Left lung (tissue), 10 donors: ENCODE data around the gene SPACDR. TPM values are rescaled to one million over a fixed set of nuclear protein-coding genes. Genes with fewer than 3 reads are reported as not detected.
"Not testable (repeated sequence)": the region's sequence is repeated elsewhere in the genome, so short reads cannot be mapped to it uniquely, and the experiment has no call there.

Source experiments
- ATAC-seq: fragments of 200-7000 bp; cut with Tn5 transposase; one replicate; pipeline ENCODE4 v1.9.1; 2020; ENCODE audit warnings: moderate library complexity
- DNase-seq, 4 donors: peaks; one replicate each; pipeline ENCODE4 v3.0.0-alpha.2; 2013 to 2020
- H3K27ac ChIP-seq, 2 donors: fragments of 200-600 bp; sonication (generic) in 1 of 2; one replicate each; pipeline versions ENCODE4 v1.5.0 to v1.8.0; 2020 to 2021
- H3K27me3 ChIP-seq, 2 donors: fragments of 200-600 bp; sonication (generic) in 1 of 2; one replicate each; pipeline versions ENCODE4 v1.5.0 to v1.8.0; 2020 to 2021
- H3K36me3 ChIP-seq, 2 donors: fragments of 200-600 bp; sonication (generic) in 1 of 2; one replicate each; pipeline versions ENCODE4 v1.5.0 to v1.8.0; 2020 to 2021
- H3K4me1 ChIP-seq, 2 donors: fragments of 200-600 bp; one replicate each; pipeline ENCODE4 v1.8.0; 2021
- H3K4me3 ChIP-seq, 2 donors: fragments of 200-600 bp; sonication (generic) in 1 of 2; one replicate each; pipeline versions ENCODE4 v1.5.0 to v1.8.0; 2020 to 2021; ENCODE audit warnings: mild to moderate bottlenecking in 1 of 2
- H3K9me3 ChIP-seq, 2 donors: fragments of 200-600 bp; sonication (generic) in 1 of 2; one replicate each; pipeline versions ENCODE4 v1.5.0 to v1.8.0; 2020 to 2021
- CTCF ChIP-seq, 2 donors: fragments of 200-600 bp; sonication (generic) in 1 of 2; IDR thresholded peaks; one replicate each; pipeline versions ENCODE4 v1.5.0 to v1.8.0; 2021; ENCODE audit warnings: antibody characterized with exemption in 2 of 2
- intact Hi-C, 2 donors: fragments of 100-400 bp; cut with DNase I; formaldehyde crosslinking; loops; one replicate each; pipeline versions ENCODE4 v1.11.2 to v1.14.2; 2022
- polyA plus RNA-seq, 6 donors: library from polyadenylated mRNA; unstranded; fragments of 120-200 nt; gene quantifications; one replicate each; pipeline ENCODE4 v1.2.1, GENCODE V29; 2013; ENCODE audit not compliant: insufficient read length in 6 of 6
- total RNA-seq, 2 donors: library from RNA; stranded (reverse); fragmentation: NEBNext Ultra II Directional; extraction: Animal tissue kit (Norgen Biotek cat#: 25700); gene quantifications; one replicate each; pipeline ENCODE4 v1.2.1, GENCODE V29; 2021
- donor health status: DM: no; HTN: yes; CAD: no.
- donor health status: DM: no; HTN: no; CAD: no.

SPACDR gene
- total and polyA plus RNA-seq, 8 donors = 0.41 to 5.6 (median 4.0) TPM

- no peaks in the 10 kb centered on the region for H3K27me3 ChIP-seq
- H3K4me3 ChIP-seq = no peak overlapping the region
- no peak for DNase-seq
- peaks cover 0 to 6% of the 10 kb centered on the region in 2 donors for H3K36me3 ChIP-seq
- peaks cover 0 to 20% of the 10 kb centered on the region in 2 donors for H3K4me1 ChIP-seq
- no peaks in the 10 kb centered on the region for H3K9me3 ChIP-seq
- no peak for TF ChIP-seq CTCF (IDR thresholded peaks at IDR 0.05)
- no peak overlapping the region for H3K27ac ChIP-seq
- no peak for ATAC-seq
- intact Hi-C loops = no loop called here
Measured at GRCh38 chr7:100452513-100452912, 11.5 kb downstream of the SPACDR start.

DNA sequence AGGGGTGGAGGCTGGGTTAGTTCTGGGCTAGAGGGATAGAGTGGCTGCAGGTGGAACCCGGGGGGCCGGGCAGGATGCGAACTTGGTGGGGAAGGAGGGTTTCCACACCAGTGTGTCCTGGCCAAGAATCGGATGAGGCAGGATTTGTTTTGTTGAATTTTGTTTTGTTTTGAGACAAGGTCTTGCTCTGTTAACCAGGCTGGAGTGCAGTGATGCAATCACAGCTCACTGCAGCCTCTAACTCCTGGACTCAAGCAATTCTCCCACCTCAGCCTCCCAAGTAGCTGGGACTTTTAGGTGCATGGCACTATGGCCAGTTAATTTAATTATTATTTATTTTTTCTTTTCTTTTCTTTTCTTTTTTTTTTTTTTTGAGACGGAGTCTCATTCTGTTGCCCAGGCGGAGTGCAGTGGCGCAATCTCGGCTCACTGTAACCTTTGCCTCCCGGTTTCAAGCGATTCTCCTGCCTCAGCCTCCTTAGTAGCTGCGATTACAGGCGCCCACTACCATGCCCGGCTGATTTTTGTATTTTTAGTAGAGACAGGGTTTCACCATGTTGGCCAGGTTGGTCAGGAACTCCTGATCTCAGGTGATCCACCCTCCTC, 14.8 kb downstream of the SPACDR start:
- no peak for ATAC-seq

DNA sequence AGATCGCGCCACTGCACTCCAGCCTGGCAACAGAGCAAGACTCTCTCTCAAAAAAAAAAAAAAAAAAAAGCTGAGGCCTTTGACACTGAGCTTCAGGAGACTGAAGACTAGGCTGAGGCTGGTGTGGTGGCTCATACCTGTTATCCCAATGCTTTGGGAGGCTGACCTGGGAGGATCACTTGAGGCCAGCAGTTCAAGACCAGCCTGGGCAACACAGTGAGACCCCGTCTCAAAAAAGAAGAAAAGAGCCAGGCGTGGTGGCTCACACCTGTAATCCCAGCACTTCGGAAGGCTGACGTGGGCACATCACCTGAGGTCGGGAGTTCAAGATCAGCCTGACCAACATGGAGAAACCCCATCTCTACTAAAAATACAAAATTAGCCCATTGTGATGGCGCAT, 16.7 kb downstream of the SPACDR start:
- DNase-seq, H3K36me3 ChIP-seq, H3K27me3 ChIP-seq, H3K9me3 ChIP-seq, ATAC-seq, H3K27ac ChIP-seq, intact Hi-C loops, H3K4me3 ChIP-seq: not testable (repeated sequence)
- H3K4me1 ChIP-seq = peaks cover 0 to 40% of the 10 kb centered on the region in 2 donors

More for the DNA sequence above, 14.8 kb downstream of the SPACDR start:
- Histone ChIP-seq H3K36me3 (no peaks in the 10 kb centered on the region), H3K9me3 (no peaks in the 10 kb centered on the region), H3K27ac (no peak overlapping the region), H3K27me3 (no peaks in the 10 kb centered on the region), H3K4me3 (no peak overlapping the region), H3K4me1 (peaks cover 0 to 37% of the 10 kb centered on the region in 2 donors)
- DNase-seq = no peak
- intact Hi-C loops = no loop called here
- no peak for TF ChIP-seq CTCF (IDR thresholded peaks at IDR 0.05)

DNA sequence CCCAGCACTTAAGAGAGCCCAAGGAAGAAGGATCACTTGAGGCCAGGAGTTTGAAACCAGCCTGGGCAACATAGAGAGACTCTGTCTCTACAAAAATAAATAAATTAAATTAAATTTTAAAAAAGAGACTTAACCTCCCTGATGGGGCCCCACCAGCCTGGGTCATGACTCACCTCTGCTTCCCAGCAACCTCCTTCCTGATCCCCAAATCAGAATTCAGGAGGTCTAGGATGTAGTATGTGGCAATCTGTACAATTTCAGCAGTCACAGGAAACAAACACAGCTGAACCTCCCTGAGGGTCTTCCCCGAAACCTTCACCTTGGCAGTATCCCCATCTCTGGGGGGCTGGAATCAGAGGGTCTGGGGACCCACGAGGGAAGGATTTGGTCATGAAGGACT, 18.0 kb downstream of the SPACDR start:
- no peak for DNase-seq
- H3K9me3 ChIP-seq = no peaks in the 10 kb centered on the region
- TF ChIP-seq CTCF (IDR thresholded peaks at IDR 0.05) = no peak
- intact Hi-C loops = no loop called here
- peaks cover 0 to 40% of the 10 kb centered on the region in 2 donors for H3K4me1 ChIP-seq
- H3K36me3 ChIP-seq = no peaks in the 10 kb centered on the region
- H3K4me3 ChIP-seq = no peak overlapping the region
- H3K27me3 ChIP-seq = no peaks in the 10 kb centered on the region
- H3K27ac ChIP-seq = peak overlapping the region in 1 of 2 donors; percentile 33
- no peak for ATAC-seq

DNA sequence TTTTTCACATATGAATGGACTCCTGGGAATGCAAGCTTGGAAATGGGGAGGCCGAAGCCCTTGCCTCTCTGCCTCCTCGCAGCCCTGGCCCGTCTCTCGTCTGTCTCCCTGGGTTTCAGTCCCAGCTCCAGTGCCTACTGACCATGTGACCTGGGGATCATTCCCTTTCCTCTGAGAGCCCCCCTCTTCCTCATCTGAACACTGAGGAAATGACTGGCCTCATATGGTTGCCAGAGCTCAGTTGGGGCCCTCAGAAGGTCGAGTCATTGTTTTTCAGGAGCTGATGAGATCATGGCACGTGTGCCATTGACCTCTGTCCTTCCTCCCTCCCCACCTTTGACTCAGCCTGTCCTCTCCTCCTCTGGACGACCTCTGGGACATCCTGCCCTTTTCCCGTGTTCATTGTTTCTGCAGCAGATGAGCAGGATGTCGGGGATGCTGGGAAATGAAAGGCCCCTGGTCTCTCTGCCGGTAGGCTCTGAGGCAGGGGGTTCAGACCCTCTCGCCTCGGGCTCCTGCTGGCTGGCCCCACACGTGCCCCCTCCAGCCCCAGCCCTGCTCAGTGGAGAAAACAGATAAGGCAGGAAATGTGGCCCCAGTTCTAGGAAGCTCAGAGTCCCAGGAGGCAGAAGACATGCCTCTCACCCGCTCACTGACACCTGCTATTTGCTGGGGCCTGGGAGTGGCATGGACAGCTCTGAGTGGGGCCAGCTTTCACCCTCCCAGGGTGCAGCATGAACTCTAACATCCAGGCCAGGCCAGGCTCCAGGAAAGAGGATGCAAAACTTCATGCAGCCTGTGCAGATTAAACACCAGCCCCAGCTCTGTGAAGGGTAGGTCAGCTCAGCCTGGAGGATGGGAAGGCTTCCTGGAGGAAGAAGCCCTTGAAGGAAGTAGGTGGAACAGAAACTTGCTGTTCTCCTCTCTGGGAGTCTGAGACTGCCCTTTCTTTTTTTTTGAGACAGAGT, 19.5 kb downstream of the SPACDR start:
- intact Hi-C loops = no loop called here
- ATAC-seq = peak; percentile 68
- Histone ChIP-seq H3K36me3 (no peaks in the 10 kb centered on the region), H3K9me3 (no peaks in the 10 kb centered on the region), H3K4me3 (no peak overlapping the region), H3K4me1 (peaks cover 0 to 26% of the 10 kb centered on the region in 2 donors), H3K27ac (peak overlapping the region; percentile 56 to 74), H3K27me3 (no peaks in the 10 kb centered on the region)
- TF ChIP-seq CTCF (IDR thresholded peaks at IDR 0.05) = no peak
- DNase-seq = peak in 2 of 4 donors; percentile 41 to 48
